Endothelial cell of umbilical vein (primary cell): ENCODE data around the gene ABHD8. TPM values are rescaled to one million over a fixed set of nuclear protein-coding genes. Genes with fewer than 3 reads are reported as not detected.

Experiments
- BruUV-seq: library from RNA; stranded (reverse); fragments of 400-500 nt; replicated peaks from 2 replicates; lab custom pipeline; 2021; lab: Mats Ljungman, UMichigan
- CTCF ChIA-PET: fragments of 300-600, 350-600 bp; sonication (Branson Sonifier 250); formaldehyde crosslinking; loops from one replicate; lab custom pipeline; 2021; ENCODE audit warnings: antibody characterized with exemption, inconsistent platforms; lab: Charles Lee
- POLR2A ChIA-PET: fragments of 300-600, 350-600 bp; sonication (Branson Sonifier 250); formaldehyde crosslinking; loops from one replicate; lab custom pipeline; 2021; ENCODE audit warnings: antibody characterized with exemption, inconsistent platforms; lab: Charles Lee
- DNase-seq: peaks from one replicate; pipeline ENCODE4 v3.0.0-alpha.2; 2011; ENCODE audit warnings: low read depth, low spot score
- FAIRE-seq: peaks from 2 replicates; lab custom pipeline; 2011; peaks lifted over from hg19 to GRCh38; lab: Jason Lieb, UNC
- H2AFZ ChIP-seq: 2 replicates; pipeline ENCODE4 v1.6.0; 2012; ENCODE audit warnings: low read depth, low read length, control low read depth, inconsistent platforms
- H3K27ac ChIP-seq: 2 replicates; pipeline ENCODE4 v1.5.1; 2011; ENCODE audit warnings: low read depth, mild to moderate bottlenecking, control low read depth, low read length, moderate library complexity; ENCODE audit not compliant: insufficient read depth
- H3K27me3 ChIP-seq, 2 experiments: 2 replicates each; pipeline versions ENCODE4 v1.6.0 to v1.6.1; 2011; ENCODE audit warnings: low read length in 2 of 2, mixed read lengths in 1 of 2; ENCODE audit not compliant: control insufficient read depth in 2 of 2, insufficient read depth in 2 of 2
- H3K36me3 ChIP-seq, 2 experiments: 2 replicates in 1 of 2; 3 replicates in 1 of 2; pipeline ENCODE4 v1.5.1; 2011; ENCODE audit warnings: low read length in 2 of 2, mild to moderate bottlenecking in 1 of 2, moderate library complexity in 1 of 2; ENCODE audit not compliant: control insufficient read depth in 2 of 2, insufficient read depth in 2 of 2; ENCODE audit errors: extremely low read depth in 1 of 2
- H3K4me1 ChIP-seq: 3 replicates; pipeline ENCODE4 v1.5.1; 2011; ENCODE audit warnings: mild to moderate bottlenecking, low read length; ENCODE audit not compliant: control insufficient read depth, insufficient read depth; ENCODE audit errors: extremely low read depth
- H3K4me2 ChIP-seq: 2 replicates; pipeline ENCODE4 v1.6.1; 2011; ENCODE audit warnings: low read length, control low read depth, mixed read lengths; ENCODE audit not compliant: insufficient read depth
- H3K4me3 ChIP-seq, 3 experiments: fragments of 200-600 bp in 1 of 3; sonication (generic), shearing (Covaris generic) in 1 of 3; replicated peaks in 1 of 3; 2 replicates each; pipeline ENCODE4 v1.5.1; 2011 to 2016; ENCODE audit warnings: control low read depth in 3 of 3, low read length in 3 of 3, mild to moderate bottlenecking in 2 of 3, inconsistent platforms in 1 of 3, low read depth in 1 of 3, moderate library complexity in 1 of 3; ENCODE audit not compliant: insufficient read depth in 1 of 3
- H3K79me2 ChIP-seq: 2 replicates; pipeline ENCODE4 v1.6.0; 2012; ENCODE audit warnings: low read length, inconsistent platforms; ENCODE audit not compliant: control insufficient read depth, insufficient read depth
- H3K9ac ChIP-seq: replicated peaks from 2 replicates; pipeline ENCODE3; 2011; ENCODE audit warnings: low read length, control low read depth; ENCODE audit not compliant: insufficient read depth; ENCODE audit errors: extremely low read depth
- H3K9me1 ChIP-seq: replicated peaks from 3 replicates; pipeline ENCODE4 v1.6.0; 2011; ENCODE audit warnings: mild to moderate bottlenecking, low read length; ENCODE audit not compliant: control insufficient read depth, insufficient read depth; ENCODE audit errors: extremely low read depth
- H3K9me3 ChIP-seq: replicated peaks from 2 replicates; pipeline ENCODE4 v1.5.1; 2012; ENCODE audit warnings: low read length, inconsistent platforms; ENCODE audit not compliant: control insufficient read depth, insufficient read depth
- H4K20me1 ChIP-seq: replicated peaks from 2 replicates; pipeline ENCODE3; 2011; ENCODE audit warnings: mild to moderate bottlenecking, low read length; ENCODE audit not compliant: control insufficient read depth, insufficient read depth; ENCODE audit errors: extremely low read depth
- EZH2 ChIP-seq: IDR thresholded peaks from 2 replicates; pipeline ENCODE4 v1.6.1; 2012; ENCODE audit warnings: borderline replicate concordance, low read depth, mild to moderate bottlenecking, moderate library complexity, low read length, inconsistent platforms; ENCODE audit not compliant: severe bottlenecking
- FOS ChIP-seq: IDR thresholded peaks from 2 replicates; pipeline ENCODE4 v1.6.1; 2011; ENCODE audit warnings: mild to moderate bottlenecking, low read length, moderate library complexity, borderline replicate concordance; ENCODE audit not compliant: insufficient read depth
- GATA2 ChIP-seq: IDR thresholded peaks from 2 replicates; pipeline ENCODE4 v1.7.0; 2011; ENCODE audit warnings: low read depth, mild to moderate bottlenecking, moderate library complexity, mixed read lengths, low read length; ENCODE audit not compliant: insufficient read length, insufficient read depth
- JUN ChIP-seq: IDR thresholded peaks from 2 replicates; pipeline ENCODE4 v1.6.1; 2011; ENCODE audit warnings: borderline replicate concordance, low read depth; ENCODE audit not compliant: insufficient read length, insufficient read depth
- MYC ChIP-seq: IDR thresholded peaks from one replicate; pipeline ENCODE4 v1.6.1; 2011; ENCODE audit warnings: mild to moderate bottlenecking, low read depth, low read length
- POLR2A ChIP-seq: IDR thresholded peaks from 2 replicates; pipeline ENCODE4 v1.6.1; 2012; ENCODE audit warnings: low read depth, mild to moderate bottlenecking, control low read depth, low read length
- POLR2AphosphoS5 ChIP-seq: IDR thresholded peaks from 2 replicates; pipeline ENCODE4 v1.6.1; 2012; ENCODE audit warnings: low read depth, mild to moderate bottlenecking, control low read depth, low read length, moderate library complexity; ENCODE audit not compliant: insufficient read depth
- dilution Hi-C: fragments of 300-500 bp; cut with MboI; formaldehyde crosslinking; loops from one replicate; pipeline ENCODE4 v1.15.0; 2019; ENCODE audit warnings: low sequenced_read_pairs; ENCODE audit not compliant: extremely low pct_ligation_motif_present
- intact Hi-C: fragments of 100-400 bp; cut with micrococcal nuclease; formaldehyde crosslinking; loops from one replicate; pipeline ENCODE4 v1.10.0; 2022
- polyA plus RNA-seq, 4 experiments: library from polyadenylated mRNA; depleted of rRNA in 3 of 4; stranded (reverse) in 3 of 4; unstranded in 1 of 4; fragments of >200 nt; gene quantifications; 2 replicates each; pipeline versions ENCODE4 v1.2.1 to v1.2.3, GENCODE V29; 2011 to 2012; ENCODE audit warnings: missing spikeins in 1 of 4
- total RNA-seq: library from RNA; stranded (reverse); gene quantifications from 2 replicates; pipeline ENCODE4 v1.2.3, GENCODE V29; 2021
- TF ChIP-seq, protein P1 (sequence below): IDR thresholded peaks from 2 replicates; pipeline ENCODE4 v1.6.1; 2011; ENCODE audit not compliant: insufficient read depth, insufficient read length
- TF ChIP-seq, protein P2 (sequence below), 2 donors: IDR thresholded peaks; 1 replicate in 1 of 2; 2 replicates in 1 of 2; pipeline ENCODE4 v1.5.1; 2011; ENCODE audit warnings: low read length in 2 of 2, mild to moderate bottlenecking in 2 of 2, moderate library complexity in 2 of 2, control low read depth in 1 of 2, inconsistent platforms in 1 of 2, low read depth in 1 of 2; ENCODE audit not compliant: insufficient read depth in 1 of 2; ENCODE audit errors: extremely low read depth in 1 of 2

Gene ABHD8
- total and polyA plus RNA-seq, 2 donors (not counting 3 experiments of a cell fraction or from before 2014, with no cell fraction given) = 5.9 to 8.7 TPM

DNA sequence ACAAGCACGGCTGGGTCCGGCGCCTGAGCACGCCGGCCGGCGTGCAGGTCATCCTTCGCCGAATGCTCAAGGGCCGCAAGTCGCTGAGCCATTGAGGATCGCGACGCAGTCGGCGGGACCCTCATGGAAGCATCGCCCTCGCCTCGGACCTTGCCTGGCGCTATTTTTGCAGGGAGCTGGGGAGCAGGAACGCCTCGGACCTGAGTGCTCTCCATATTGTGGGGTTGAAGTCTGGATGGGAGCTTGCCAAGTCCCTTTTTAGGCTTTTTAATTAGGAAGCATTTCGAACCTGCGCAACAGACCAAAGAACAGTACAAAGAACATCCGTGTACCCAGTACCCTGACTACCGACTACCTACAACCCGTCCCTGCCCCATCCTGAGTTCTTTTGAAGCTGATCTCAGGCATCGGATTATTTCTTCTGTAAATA, 3.1 kb upstream of the ABHD8 start:
- Histone ChIP-seq H3K27ac (peak overlapping the region; percentile 47), H3K36me3 (no peaks in the 10 kb centered on the region), H3K9me1 (no peaks in the 10 kb centered on the region), H3K9me3 (no peaks in the 10 kb centered on the region), H3K27me3 (no peaks in the 10 kb centered on the region), H2AFZ (peak overlapping the region; percentile 88), H3K4me2 (peak overlapping the region; percentile 81), H3K4me3 (peak overlapping the region; percentile 44 to 72 (median 59)), H3K9ac (peak overlapping the region; percentile 67), H4K20me1 (no peaks in the 10 kb centered on the region), H3K4me1 (peaks cover 17% of the 10 kb centered on the region), H3K79me2 (peaks cover 19% of the 10 kb centered on the region)
- TF ChIP-seq, protein P1, sequence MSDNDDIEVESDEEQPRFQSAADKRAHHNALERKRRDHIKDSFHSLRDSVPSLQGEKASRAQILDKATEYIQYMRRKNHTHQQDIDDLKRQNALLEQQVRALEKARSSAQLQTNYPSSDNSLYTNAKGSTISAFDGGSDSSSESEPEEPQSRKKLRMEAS = no peak
- TF ChIP-seq POLR2A = no peak
- TF ChIP-seq POLR2AphosphoS5 = no peak
- TF ChIP-seq, protein P2, sequence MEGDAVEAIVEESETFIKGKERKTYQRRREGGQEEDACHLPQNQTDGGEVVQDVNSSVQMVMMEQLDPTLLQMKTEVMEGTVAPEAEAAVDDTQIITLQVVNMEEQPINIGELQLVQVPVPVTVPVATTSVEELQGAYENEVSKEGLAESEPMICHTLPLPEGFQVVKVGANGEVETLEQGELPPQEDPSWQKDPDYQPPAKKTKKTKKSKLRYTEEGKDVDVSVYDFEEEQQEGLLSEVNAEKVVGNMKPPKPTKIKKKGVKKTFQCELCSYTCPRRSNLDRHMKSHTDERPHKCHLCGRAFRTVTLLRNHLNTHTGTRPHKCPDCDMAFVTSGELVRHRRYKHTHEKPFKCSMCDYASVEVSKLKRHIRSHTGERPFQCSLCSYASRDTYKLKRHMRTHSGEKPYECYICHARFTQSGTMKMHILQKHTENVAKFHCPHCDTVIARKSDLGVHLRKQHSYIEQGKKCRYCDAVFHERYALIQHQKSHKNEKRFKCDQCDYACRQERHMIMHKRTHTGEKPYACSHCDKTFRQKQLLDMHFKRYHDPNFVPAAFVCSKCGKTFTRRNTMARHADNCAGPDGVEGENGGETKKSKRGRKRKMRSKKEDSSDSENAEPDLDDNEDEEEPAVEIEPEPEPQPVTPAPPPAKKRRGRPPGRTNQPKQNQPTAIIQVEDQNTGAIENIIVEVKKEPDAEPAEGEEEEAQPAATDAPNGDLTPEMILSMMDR (IDR thresholded peaks at IDR 0.05; ENCODE audit: extremely low read depth in 1 of 2, insufficient read depth in 1 of 2, low read depth in 1 of 2, low read length in 2 of 2) = no peak
- TF ChIP-seq GATA2 = no peak
- TF ChIP-seq MYC = no peak
- no peak for TF ChIP-seq JUN
- no peak for TF ChIP-seq EZH2
- no peak for TF ChIP-seq FOS
- FAIRE-seq (peak; percentile 76), DNase-seq (no peak)
- ChIA-PET POLR2A (no interaction called here), CTCF (no interaction called here)
- intact Hi-C loops (no loop called here), dilution Hi-C loops (no loop called here)
- no TSS peak for BruUV-seq
